Right lobe of liver (tissue), 5 donors: ENCODE measurements around the gene GCG. TPM values are rescaled to one million over a fixed set of nuclear protein-coding genes. Genes with fewer than 3 reads are reported as not detected.

Source experiments
- total RNA-seq, 6 experiments: library from RNA; depleted of rRNA in 2 of 6; stranded (reverse); fragments of >200 nt in 2 of 6; fragmentation: NEBNext Ultra II Directional in 3 of 6; extraction: Animal tissue kit (Norgen Biotek cat#: 25700) in 3 of 6; gene quantifications; one replicate each; pipeline versions ENCODE4 v1.1.0 to v1.2.4, GENCODE V29; 2016 to 2023
- donor health status: DM: no; HTN: no; CAD: no.
- donor health status: DM: no; HTN: no; CAD: no.
- donor health status: DM: no; HTN: yes; CAD: no.
- donor health status: DM: no; HTN: yes; CAD: no.

The GCG gene
- total RNA-seq, 6 experiments from 2014 or later = not detected

Other genes with a start within 250 kb of the GCG start
- 10 to 100 TPM; 17.8 to 39.8 (median 26.3) TPM for gene DPP4, start 78.0 kb downstream of the GCG start, total RNA-seq
- gene FAP, start 91.2 kb upstream of the GCG start, total RNA-seq = under 1 TPM in 4 of 6 experiments, not detected in 2; 0.22 to 0.93 (median 0.55) TPM
- 10 to 100 TPM in 5 of 6 experiments, 1 to 10 TPM in 1; 8.8 to 15.6 (median 11.9) TPM for gene IFIH1, start 166.4 kb upstream of the GCG start, total RNA-seq
- 10 to 100 TPM in 4 of 6 experiments, 1 to 10 TPM in 2; 6.8 to 18.1 (median 10.9) TPM for gene GCA, start 191.9 kb upstream of the GCG start, total RNA-seq